Measurements from ENCODE around the gene VEGFB.

The VEGFB gene

DNA sequence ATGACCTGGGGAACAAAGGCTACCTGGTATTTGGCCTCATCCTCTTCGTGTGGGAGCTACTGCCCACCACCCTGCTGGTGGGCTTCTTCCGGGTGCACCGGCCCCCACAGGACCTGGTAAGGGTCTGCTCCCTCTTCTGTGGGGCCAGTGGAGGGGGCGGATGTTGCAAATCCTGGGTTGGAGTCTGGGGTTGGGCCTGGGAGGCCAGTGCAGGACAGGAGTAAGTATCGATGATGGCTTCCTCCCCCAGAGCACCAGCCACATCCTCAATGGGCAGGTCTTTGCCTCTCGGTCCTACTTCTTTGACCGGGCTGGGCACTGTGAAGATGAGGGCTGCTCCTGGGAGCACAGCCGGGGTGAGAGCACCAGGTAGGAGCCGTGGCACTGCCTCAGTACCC lies 54.0 kb downstream of the VEGFB start:
- TF ChIP-seq, protein P1, sequence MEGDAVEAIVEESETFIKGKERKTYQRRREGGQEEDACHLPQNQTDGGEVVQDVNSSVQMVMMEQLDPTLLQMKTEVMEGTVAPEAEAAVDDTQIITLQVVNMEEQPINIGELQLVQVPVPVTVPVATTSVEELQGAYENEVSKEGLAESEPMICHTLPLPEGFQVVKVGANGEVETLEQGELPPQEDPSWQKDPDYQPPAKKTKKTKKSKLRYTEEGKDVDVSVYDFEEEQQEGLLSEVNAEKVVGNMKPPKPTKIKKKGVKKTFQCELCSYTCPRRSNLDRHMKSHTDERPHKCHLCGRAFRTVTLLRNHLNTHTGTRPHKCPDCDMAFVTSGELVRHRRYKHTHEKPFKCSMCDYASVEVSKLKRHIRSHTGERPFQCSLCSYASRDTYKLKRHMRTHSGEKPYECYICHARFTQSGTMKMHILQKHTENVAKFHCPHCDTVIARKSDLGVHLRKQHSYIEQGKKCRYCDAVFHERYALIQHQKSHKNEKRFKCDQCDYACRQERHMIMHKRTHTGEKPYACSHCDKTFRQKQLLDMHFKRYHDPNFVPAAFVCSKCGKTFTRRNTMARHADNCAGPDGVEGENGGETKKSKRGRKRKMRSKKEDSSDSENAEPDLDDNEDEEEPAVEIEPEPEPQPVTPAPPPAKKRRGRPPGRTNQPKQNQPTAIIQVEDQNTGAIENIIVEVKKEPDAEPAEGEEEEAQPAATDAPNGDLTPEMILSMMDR (IDR thresholded peaks at IDR 0.05), result no peak
